HUES48 (cell line): Measurements from ENCODE around the gene ACTA2.

ENCODE experiments used
- H3K27ac ChIP-seq: one replicate; pipeline ENCODE4 v1.7.0; 2013; ENCODE audit warnings: low read depth, low read length, inconsistent platforms
- H3K27me3 ChIP-seq: 2 replicates; pipeline ENCODE4 v1.6.1; 2013; ENCODE audit warnings: mild to moderate bottlenecking, low read length; ENCODE audit not compliant: control insufficient read depth, insufficient read depth
- H3K36me3 ChIP-seq: 2 replicates; pipeline ENCODE4 v1.6.1; 2013; ENCODE audit warnings: low read length; ENCODE audit not compliant: control insufficient read depth, insufficient read depth
- H3K4me1 ChIP-seq: 2 replicates; pipeline ENCODE4 v1.6.1; 2013; ENCODE audit warnings: mild to moderate bottlenecking, low read length; ENCODE audit not compliant: control insufficient read depth, insufficient read depth
- H3K4me3 ChIP-seq: 2 replicates; pipeline ENCODE4 v1.5.1; 2013; ENCODE audit warnings: mild to moderate bottlenecking, low read depth, low read length
- H3K9ac ChIP-seq: 2 replicates; pipeline ENCODE4 v1.6.1; 2013; ENCODE audit warnings: mild to moderate bottlenecking, low read depth, low read length, moderate library complexity
- H3K9me3 ChIP-seq: 2 replicates; pipeline ENCODE4 v1.6.1; 2013; ENCODE audit warnings: low read length; ENCODE audit not compliant: control insufficient read depth, insufficient read depth

The ACTA2 gene

GRCh38 chr10:88920986-88921593 is 31.5 kb downstream of the ACTA2 start:
- H3K4me3 ChIP-seq: no peak overlapping the region
- H3K27me3 ChIP-seq: no peaks in the 10 kb centered on the region
- H3K27ac ChIP-seq: no peak overlapping the region
- no peak overlapping the region for H3K9ac ChIP-seq
- no peaks in the 10 kb centered on the region for H3K4me1 ChIP-seq
- no peaks in the 10 kb centered on the region for H3K9me3 ChIP-seq
- H3K36me3 ChIP-seq: no peaks in the 10 kb centered on the region

DNA sequence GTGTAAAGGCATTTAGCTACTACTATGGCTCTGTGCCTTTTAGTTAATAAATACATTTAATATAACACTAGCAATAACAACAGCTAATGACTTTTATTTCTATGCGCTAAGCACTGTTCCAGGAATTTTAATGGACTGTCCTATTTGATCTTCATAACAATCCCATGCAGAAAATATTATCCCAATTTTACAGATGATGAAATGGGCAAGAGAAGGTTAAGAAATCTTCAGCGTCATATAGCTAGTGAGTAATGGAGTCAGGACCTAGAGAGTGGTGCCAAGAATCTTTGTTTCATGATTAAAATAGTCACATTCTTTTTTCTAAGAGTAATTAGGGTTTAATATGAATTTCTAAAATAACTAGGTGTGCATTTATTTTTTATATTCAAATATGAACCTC is 32.4 kb downstream of the ACTA2 start:
- no peak overlapping the region for H3K4me3 ChIP-seq
- H3K27ac ChIP-seq: no peak overlapping the region

DNA sequence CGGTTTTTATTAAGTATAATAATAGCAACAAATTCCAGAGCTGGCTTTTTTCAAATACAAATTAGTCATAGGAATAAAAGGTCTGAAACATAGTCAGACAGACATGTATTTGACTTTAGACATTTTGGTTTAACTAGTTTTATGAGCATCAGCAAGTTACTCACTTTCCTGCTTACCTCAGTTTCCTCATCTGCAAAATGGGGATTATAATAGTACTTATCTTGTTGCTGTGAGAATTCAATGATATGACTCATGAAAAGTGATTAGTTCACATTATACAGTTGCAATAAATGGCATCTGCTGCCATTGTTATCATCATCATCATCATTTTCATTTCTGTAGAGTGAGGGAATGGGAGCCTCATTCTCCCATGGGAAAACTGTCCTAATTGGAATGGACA is 33.5 kb downstream of the ACTA2 start:
- H3K36me3 ChIP-seq: no peaks in the 10 kb centered on the region
- no peaks in the 10 kb centered on the region for H3K27me3 ChIP-seq
- H3K27ac ChIP-seq: no peak overlapping the region
- no peaks in the 10 kb centered on the region for H3K4me1 ChIP-seq
- no peaks in the 10 kb centered on the region for H3K9me3 ChIP-seq
- no peak overlapping the region for H3K9ac ChIP-seq
- H3K4me3 ChIP-seq: no peak overlapping the region

More for the DNA sequence above, 32.4 kb downstream of the ACTA2 start:
- no peaks in the 10 kb centered on the region for H3K4me1 ChIP-seq
- H3K9me3 ChIP-seq: no peaks in the 10 kb centered on the region
- no peaks in the 10 kb centered on the region for H3K27me3 ChIP-seq
- no peak overlapping the region for H3K9ac ChIP-seq
- no peaks in the 10 kb centered on the region for H3K36me3 ChIP-seq

DNA sequence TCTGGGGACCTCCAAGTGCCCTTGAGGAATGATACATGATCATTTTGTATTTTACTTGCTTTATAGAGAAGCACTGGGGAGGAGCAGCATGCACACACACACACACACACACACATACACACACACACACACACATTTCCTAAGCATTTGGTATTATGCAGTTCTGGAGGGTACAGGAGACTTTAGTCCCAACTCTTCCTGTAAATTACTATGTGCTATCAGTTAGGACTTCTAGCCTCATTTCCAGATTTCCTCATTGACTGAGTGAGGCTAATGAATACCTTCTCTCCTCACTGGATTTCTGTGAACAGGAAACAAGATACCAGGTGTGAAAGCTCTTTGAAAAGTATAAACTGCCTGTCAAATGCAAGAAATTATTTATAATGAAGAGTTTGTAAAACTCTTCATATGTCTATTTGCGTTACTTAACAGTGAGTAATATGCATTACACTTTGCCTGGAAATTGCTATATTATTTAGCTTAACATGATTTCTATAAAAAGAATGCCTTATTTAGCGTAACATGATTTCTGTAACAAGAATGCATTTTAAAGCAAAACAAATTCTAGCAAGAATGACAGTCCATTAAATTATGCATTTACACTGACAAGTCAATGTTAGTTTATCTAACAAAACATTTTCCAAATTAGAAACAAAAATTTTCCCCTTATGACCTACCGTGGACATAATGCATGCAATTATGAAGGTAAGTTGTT is 34.2 kb downstream of the ACTA2 start:
- no peaks in the 10 kb centered on the region for H3K36me3 ChIP-seq
- no peak overlapping the region for H3K9ac ChIP-seq
- no peaks in the 10 kb centered on the region for H3K9me3 ChIP-seq
- no peak overlapping the region for H3K4me3 ChIP-seq
- no peaks in the 10 kb centered on the region for H3K4me1 ChIP-seq
- no peaks in the 10 kb centered on the region for H3K27me3 ChIP-seq
- no peak overlapping the region for H3K27ac ChIP-seq

DNA sequence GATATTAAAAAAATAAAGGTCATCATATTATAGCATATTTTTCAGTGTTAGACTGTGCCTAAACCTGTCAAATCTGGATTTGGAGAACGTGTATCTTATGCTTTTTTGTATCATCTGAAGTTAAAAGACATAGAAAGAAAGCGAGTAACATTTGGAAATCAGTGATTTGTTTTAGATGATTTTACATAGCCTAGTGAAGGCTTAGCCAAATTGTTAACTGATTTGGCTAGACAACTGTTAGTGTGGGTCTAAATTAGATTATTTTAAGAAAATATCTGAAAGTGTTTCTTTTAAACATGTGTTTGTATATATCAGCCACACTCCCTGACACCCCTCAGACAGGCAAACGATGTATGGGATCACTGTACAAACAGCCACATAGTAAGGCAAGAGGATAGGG is 35.6 kb downstream of the ACTA2 start:
- H3K36me3 ChIP-seq: no peaks in the 10 kb centered on the region
- no peaks in the 10 kb centered on the region for H3K9me3 ChIP-seq
- no peaks in the 10 kb centered on the region for H3K27me3 ChIP-seq
- H3K4me3 ChIP-seq: no peak overlapping the region
- H3K27ac ChIP-seq: no peak overlapping the region
- H3K9ac ChIP-seq: no peak overlapping the region
- H3K4me1 ChIP-seq: no peaks in the 10 kb centered on the region

- no peaks in the 10 kb centered on the region for H3K9me3 ChIP-seq
- no peaks in the 10 kb centered on the region for H3K4me1 ChIP-seq
- H3K36me3 ChIP-seq: no peaks in the 10 kb centered on the region
- no peak overlapping the region for H3K9ac ChIP-seq
- no peak overlapping the region for H3K4me3 ChIP-seq
- H3K27ac ChIP-seq: no peak overlapping the region
- H3K27me3 ChIP-seq: no peaks in the 10 kb centered on the region
Measured at GRCh38 chr10:88916231-88916630, 36.3 kb downstream of the ACTA2 start.

GRCh38 chr10:88915781-88916180 is 36.8 kb downstream of the ACTA2 start:
- H3K36me3 ChIP-seq: no peaks in the 10 kb centered on the region
- H3K27ac ChIP-seq: no peak overlapping the region

DNA sequence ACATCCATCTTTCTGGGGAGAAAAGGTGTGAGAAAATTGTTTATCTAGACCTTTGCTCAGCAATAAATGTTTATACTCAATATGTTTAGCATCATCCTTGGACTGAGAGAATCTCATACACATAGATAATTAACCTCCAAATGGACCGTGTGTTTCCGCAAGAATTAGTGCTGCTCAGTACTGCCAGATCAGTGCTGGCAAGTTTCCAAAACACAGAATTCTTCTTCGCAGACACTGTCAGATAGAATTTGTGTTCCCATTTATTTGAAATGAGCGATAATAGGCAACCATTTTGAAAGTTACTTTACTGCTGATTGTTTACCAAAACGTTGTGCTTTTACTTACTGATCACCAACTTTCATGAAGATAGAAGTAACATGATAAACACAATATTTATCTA is 38.8 kb downstream of the ACTA2 start:
- no peaks in the 10 kb centered on the region for H3K36me3 ChIP-seq

More at GRCh38 chr10:88915781-88916180, 36.8 kb downstream of the ACTA2 start:
- Histone ChIP-seq H3K9me3 (no peaks in the 10 kb centered on the region), H3K27me3 (no peaks in the 10 kb centered on the region), H3K9ac (no peak overlapping the region), H3K4me3 (no peak overlapping the region), H3K4me1 (no peaks in the 10 kb centered on the region)

DNA sequence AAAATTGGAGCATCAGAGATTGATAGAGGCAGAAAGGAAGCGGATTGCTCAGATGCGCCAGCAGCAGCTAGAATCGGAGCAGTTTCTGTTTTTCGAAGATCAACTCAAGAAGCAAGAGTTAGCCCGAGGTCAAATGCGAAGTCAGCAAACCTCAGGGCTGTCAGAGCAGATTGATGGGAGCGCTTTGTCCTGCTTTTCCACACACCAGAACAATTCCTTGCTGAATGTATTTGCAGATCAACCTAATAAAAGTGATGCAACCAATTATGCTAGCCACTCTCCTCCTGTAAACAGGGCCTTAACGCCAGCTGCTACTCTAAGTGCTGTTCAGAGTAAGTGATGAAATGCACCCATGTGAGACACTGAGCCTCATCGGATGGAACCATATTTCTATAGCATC is 39.4 kb downstream of the ACTA2 start:
- no peaks in the 10 kb centered on the region for H3K27me3 ChIP-seq
- H3K4me3 ChIP-seq: no peak overlapping the region
- H3K9me3 ChIP-seq: no peaks in the 10 kb centered on the region
- H3K4me1 ChIP-seq: no peaks in the 10 kb centered on the region
- no peak overlapping the region for H3K9ac ChIP-seq
- no peak overlapping the region for H3K27ac ChIP-seq
- H3K36me3 ChIP-seq: no peaks in the 10 kb centered on the region

More for the DNA sequence above, 38.8 kb downstream of the ACTA2 start:
- Histone ChIP-seq H3K4me3 (no peak overlapping the region), H3K9ac (no peak overlapping the region), H3K9me3 (no peaks in the 10 kb centered on the region), H3K27me3 (no peaks in the 10 kb centered on the region), H3K4me1 (no peaks in the 10 kb centered on the region), H3K27ac (no peak overlapping the region)

DNA sequence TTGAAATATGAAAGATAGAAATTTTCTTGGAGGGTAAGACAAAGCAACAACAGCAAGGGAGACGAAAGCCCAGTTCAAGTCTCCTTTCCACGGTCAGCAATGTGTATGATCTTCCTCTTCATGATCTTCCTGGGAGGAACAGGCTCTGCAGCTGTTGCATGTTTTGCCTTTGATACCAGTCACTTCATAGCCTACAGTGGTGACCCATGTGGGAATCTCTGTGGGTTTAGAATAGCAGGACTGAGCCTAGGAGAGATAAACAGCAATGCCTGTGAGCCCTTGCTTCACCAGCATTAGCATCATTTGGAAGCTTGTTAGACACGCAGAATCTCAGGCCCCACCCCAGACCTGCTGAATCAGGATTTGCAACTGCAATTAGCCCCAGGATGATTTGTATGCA is 40.7 kb downstream of the ACTA2 start:
- no peak overlapping the region for H3K4me3 ChIP-seq
- no peaks in the 10 kb centered on the region for H3K27me3 ChIP-seq
- no peaks in the 10 kb centered on the region for H3K4me1 ChIP-seq
- H3K9me3 ChIP-seq: no peaks in the 10 kb centered on the region
- no peaks in the 10 kb centered on the region for H3K36me3 ChIP-seq
- H3K9ac ChIP-seq: no peak overlapping the region
- H3K27ac ChIP-seq: no peak overlapping the region

DNA sequence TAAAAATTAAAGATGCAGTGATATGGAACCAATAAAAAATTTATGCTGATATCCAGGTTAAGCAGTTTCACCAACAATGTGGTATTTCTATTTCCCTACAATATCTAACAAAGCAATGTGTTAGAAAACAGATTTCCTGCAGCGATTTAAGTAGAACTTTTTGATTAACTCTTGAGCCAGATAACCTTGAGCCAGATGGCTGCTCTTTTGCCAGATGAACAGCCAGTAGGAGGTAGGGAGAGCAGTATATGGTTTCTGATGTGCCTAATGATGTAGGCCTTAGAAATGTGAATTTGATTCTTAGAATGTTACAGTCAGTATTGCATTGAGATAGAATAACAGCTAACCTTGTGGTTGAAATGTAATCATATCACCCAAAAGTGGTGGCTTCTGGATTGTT is 41.5 kb downstream of the ACTA2 start:
- Histone ChIP-seq H3K9me3 (no peaks in the 10 kb centered on the region), H3K36me3 (no peaks in the 10 kb centered on the region), H3K4me3 (no peak overlapping the region), H3K4me1 (no peaks in the 10 kb centered on the region), H3K27ac (no peak overlapping the region), H3K9ac (no peak overlapping the region), H3K27me3 (no peaks in the 10 kb centered on the region)
